MM.1S (cell line): ENCODE data around the gene GFRA1.

ENCODE experiments used
- EZH2 ChIP-seq: fragments of 300-600 bp; sonication (generic); optimal IDR thresholded peaks from 2 replicates; pipeline ENCODE3; 2017; ENCODE audit warnings: low read depth, mild to moderate bottlenecking, antibody characterized with exemption, low read length, mixed read lengths
- EZH2phosphoT487 ChIP-seq: fragments of 300-600 bp; sonication (generic); IDR thresholded peaks from 2 replicates; pipeline ENCODE4 v1.6.1; 2018; ENCODE audit warnings: antibody characterized with exemption, low read length
- TF ChIP-seq, protein P1 (sequence below): fragments of 300-600 bp; sonication (generic); IDR thresholded peaks from 2 replicates; pipeline ENCODE4 v1.5.1; 2016; ENCODE audit warnings: antibody characterized with exemption, low read length, mixed read lengths

GRCh38 chr10:116207690-116208089 lies 65.3 kb downstream of the GFRA1 start:
- TF ChIP-seq, protein P1, sequence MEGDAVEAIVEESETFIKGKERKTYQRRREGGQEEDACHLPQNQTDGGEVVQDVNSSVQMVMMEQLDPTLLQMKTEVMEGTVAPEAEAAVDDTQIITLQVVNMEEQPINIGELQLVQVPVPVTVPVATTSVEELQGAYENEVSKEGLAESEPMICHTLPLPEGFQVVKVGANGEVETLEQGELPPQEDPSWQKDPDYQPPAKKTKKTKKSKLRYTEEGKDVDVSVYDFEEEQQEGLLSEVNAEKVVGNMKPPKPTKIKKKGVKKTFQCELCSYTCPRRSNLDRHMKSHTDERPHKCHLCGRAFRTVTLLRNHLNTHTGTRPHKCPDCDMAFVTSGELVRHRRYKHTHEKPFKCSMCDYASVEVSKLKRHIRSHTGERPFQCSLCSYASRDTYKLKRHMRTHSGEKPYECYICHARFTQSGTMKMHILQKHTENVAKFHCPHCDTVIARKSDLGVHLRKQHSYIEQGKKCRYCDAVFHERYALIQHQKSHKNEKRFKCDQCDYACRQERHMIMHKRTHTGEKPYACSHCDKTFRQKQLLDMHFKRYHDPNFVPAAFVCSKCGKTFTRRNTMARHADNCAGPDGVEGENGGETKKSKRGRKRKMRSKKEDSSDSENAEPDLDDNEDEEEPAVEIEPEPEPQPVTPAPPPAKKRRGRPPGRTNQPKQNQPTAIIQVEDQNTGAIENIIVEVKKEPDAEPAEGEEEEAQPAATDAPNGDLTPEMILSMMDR = no peak
- TF ChIP-seq EZH2 (no peak), EZH2phosphoT487 (no peak)
